Panc1 (cell line): ENCODE results near the gene TTLL11.

Experiments used
- POLR2AphosphoS5 ChIP-seq: IDR thresholded peaks from 2 replicates; pipeline ENCODE4 v1.6.1; 2012; ENCODE audit warnings: mild to moderate bottlenecking, low read depth, low read length, moderate library complexity
- SIN3A ChIP-seq: IDR thresholded peaks from 2 replicates; pipeline ENCODE4 v1.6.1; 2012; ENCODE audit warnings: low read depth, mild to moderate bottlenecking, low read length, moderate library complexity, borderline replicate concordance; ENCODE audit not compliant: insufficient read depth
- TCF7L2 ChIP-seq: IDR thresholded peaks from 2 replicates; pipeline ENCODE4 v1.6.1; 2011; ENCODE audit warnings: mild to moderate bottlenecking, low read depth, low read length, inconsistent platforms
- TF ChIP-seq, protein P1 (sequence below): fragments of 450-650 bp; IDR thresholded peaks from 2 replicates; pipeline ENCODE4 v1.5.1; 2017; ENCODE audit warnings: mild to moderate bottlenecking
- TF ChIP-seq, protein P2 (sequence below), 2 experiments: IDR thresholded peaks; 2 replicates each; pipeline ENCODE4 v1.6.1; 2011 to 2012; ENCODE audit warnings: low read depth in 2 of 2, control low read depth in 1 of 2, low read length in 1 of 2, mild to moderate bottlenecking in 1 of 2, moderate library complexity in 1 of 2; ENCODE audit not compliant: insufficient read depth in 1 of 2

DNA sequence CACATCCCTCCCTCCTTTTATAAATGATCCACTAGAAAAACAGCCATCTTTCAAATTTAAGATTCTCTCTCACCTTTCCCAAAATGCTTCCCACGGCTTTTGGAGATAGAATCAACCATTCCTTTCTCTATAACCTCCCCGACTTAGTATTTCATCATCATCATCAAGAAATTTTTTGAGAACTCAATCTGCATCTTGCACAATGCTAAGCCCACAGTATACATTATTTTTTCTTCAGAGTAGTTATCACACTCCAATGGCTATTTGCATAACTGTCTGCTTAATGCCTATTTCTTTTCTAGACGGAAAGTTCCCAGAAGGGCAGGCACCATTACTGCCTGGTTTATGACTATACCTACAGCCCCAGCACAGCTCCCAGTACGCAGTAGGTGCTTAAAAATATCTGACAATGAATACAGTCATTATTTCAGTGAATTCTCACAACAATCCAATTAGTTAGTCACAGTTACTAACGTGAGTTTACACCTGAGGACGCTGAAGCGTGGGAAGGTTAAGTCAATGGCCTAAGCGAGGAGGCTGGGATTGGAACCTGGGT lies 212.7 kb downstream of the TTLL11 start:
- no peak for TF ChIP-seq POLR2AphosphoS5
- TF ChIP-seq, protein P1, sequence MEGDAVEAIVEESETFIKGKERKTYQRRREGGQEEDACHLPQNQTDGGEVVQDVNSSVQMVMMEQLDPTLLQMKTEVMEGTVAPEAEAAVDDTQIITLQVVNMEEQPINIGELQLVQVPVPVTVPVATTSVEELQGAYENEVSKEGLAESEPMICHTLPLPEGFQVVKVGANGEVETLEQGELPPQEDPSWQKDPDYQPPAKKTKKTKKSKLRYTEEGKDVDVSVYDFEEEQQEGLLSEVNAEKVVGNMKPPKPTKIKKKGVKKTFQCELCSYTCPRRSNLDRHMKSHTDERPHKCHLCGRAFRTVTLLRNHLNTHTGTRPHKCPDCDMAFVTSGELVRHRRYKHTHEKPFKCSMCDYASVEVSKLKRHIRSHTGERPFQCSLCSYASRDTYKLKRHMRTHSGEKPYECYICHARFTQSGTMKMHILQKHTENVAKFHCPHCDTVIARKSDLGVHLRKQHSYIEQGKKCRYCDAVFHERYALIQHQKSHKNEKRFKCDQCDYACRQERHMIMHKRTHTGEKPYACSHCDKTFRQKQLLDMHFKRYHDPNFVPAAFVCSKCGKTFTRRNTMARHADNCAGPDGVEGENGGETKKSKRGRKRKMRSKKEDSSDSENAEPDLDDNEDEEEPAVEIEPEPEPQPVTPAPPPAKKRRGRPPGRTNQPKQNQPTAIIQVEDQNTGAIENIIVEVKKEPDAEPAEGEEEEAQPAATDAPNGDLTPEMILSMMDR: no peak
- TF ChIP-seq SIN3A: no peak
- TF ChIP-seq, protein P2, sequence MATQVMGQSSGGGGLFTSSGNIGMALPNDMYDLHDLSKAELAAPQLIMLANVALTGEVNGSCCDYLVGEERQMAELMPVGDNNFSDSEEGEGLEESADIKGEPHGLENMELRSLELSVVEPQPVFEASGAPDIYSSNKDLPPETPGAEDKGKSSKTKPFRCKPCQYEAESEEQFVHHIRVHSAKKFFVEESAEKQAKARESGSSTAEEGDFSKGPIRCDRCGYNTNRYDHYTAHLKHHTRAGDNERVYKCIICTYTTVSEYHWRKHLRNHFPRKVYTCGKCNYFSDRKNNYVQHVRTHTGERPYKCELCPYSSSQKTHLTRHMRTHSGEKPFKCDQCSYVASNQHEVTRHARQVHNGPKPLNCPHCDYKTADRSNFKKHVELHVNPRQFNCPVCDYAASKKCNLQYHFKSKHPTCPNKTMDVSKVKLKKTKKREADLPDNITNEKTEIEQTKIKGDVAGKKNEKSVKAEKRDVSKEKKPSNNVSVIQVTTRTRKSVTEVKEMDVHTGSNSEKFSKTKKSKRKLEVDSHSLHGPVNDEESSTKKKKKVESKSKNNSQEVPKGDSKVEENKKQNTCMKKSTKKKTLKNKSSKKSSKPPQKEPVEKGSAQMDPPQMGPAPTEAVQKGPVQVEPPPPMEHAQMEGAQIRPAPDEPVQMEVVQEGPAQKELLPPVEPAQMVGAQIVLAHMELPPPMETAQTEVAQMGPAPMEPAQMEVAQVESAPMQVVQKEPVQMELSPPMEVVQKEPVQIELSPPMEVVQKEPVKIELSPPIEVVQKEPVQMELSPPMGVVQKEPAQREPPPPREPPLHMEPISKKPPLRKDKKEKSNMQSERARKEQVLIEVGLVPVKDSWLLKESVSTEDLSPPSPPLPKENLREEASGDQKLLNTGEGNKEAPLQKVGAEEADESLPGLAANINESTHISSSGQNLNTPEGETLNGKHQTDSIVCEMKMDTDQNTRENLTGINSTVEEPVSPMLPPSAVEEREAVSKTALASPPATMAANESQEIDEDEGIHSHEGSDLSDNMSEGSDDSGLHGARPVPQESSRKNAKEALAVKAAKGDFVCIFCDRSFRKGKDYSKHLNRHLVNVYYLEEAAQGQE (IDR thresholded peaks at IDR 0.05; ENCODE audit: insufficient read depth in 1 of 2, low read depth in 2 of 2, low read length in 1 of 2): no peak
- no peak for TF ChIP-seq TCF7L2
